GM23338 (cell line): ENCODE data around the gene LHX8.
A peak's percentile ranks its signal among the peaks of the same experiment; 100 is the strongest.

ENCODE experiments used
- CREB1 ChIP-seq: fragments of 250-450 bp; sonication (Bioruptor Pico); IDR thresholded peaks from 2 replicates; pipeline ENCODE4 v1.5.0; 2020; ENCODE audit warnings: low read depth, mild to moderate bottlenecking, moderate library complexity
- CTCF ChIP-seq, 2 experiments: fragments of 200-600 bp in 1 of 2; sonication (generic) in 1 of 2; conservative IDR thresholded peaks; 2 replicates each; pipeline versions ENCODE4 v1.5.1 to v1.6.1; 2016 to 2017; ENCODE audit warnings: antibody characterized with exemption in 2 of 2, low read depth in 2 of 2, mild to moderate bottlenecking in 2 of 2, moderate library complexity in 1 of 2
- ETS1 ChIP-seq: IDR thresholded peaks from 2 replicates; pipeline ENCODE4 v1.6.1; 2016; ENCODE audit warnings: antibody characterized with exemption
- EZH2 ChIP-seq: fragments of 200-600 bp; sonication (generic); IDR thresholded peaks from one replicate; pipeline ENCODE4 v1.8.0; 2017; ENCODE audit warnings: antibody characterized with exemption, mild to moderate bottlenecking, low read depth; ENCODE audit not compliant: unreplicated experiment
- EZH2phosphoT487 ChIP-seq: fragments of 200-600 bp; sonication (generic); IDR thresholded peaks from one replicate; pipeline ENCODE4 v1.8.1; 2018; ENCODE audit warnings: antibody characterized with exemption; ENCODE audit not compliant: unreplicated experiment
- JUNB ChIP-seq: IDR thresholded peaks from one replicate; pipeline ENCODE4 v1.6.1; 2016; ENCODE audit warnings: antibody characterized with exemption; ENCODE audit not compliant: unreplicated experiment
- POLR2AphosphoS5 ChIP-seq: IDR thresholded peaks from 2 replicates; pipeline ENCODE4 v1.6.1; 2016; ENCODE audit warnings: antibody characterized with exemption, low read depth
- REST ChIP-seq: IDR thresholded peaks from one replicate; pipeline ENCODE4 v1.6.1; 2018; ENCODE audit warnings: antibody characterized with exemption; ENCODE audit not compliant: unreplicated experiment
- STAT1 ChIP-seq: IDR thresholded peaks from one replicate; pipeline ENCODE4 v1.6.1; 2016; ENCODE audit warnings: antibody characterized with exemption; ENCODE audit not compliant: unreplicated experiment
- ZNF462 ChIP-seq: fragments of 250-450 bp; sonication (Bioruptor Pico); IDR thresholded peaks from 2 replicates; pipeline ENCODE4 v1.5.0; 2020; ENCODE audit warnings: mild to moderate bottlenecking, moderate library complexity

GRCh38 chr1:75133750-75134646, at the start of gene LHX8:
- TF ChIP-seq REST (no peak), EZH2 (peak; percentile 78), CTCF (conservative IDR thresholded peaks at IDR 0.05; ENCODE audit: low read depth in 2 of 2) (0 out of 4 replicates have a peak, but pooled peaks of 1 of the 2 experiments have one; percentile 12), CREB1 (CRISPR knock-in tag) (no peak), ETS1 (no peak), JUNB (no peak), POLR2AphosphoS5 (no peak), ZNF462 (CRISPR knock-in tag) (no peak), EZH2phosphoT487 (peak; percentile 31), STAT1 (no peak)
